Osteocyte (in vitro differentiated cells): Measurements from ENCODE around the gene IGSF21. TPM values are rescaled to one million over a fixed set of nuclear protein-coding genes. Genes with fewer than 3 reads are reported as not detected.

Experiments
- DNase-seq: peaks from one replicate; pipeline ENCODE4 v3.0.0; 2021; ENCODE audit warnings: mixed read lengths; ENCODE audit not compliant: unreplicated experiment; ENCODE audit errors: extremely low spot score
- H3K27ac Mint-ChIP-seq: one replicate; pipeline ENCODE4 v1.8.0; 2021; ENCODE audit warnings: mild to moderate bottlenecking, mixed read lengths; ENCODE audit not compliant: unreplicated experiment
- H3K27me3 Mint-ChIP-seq: one replicate; pipeline ENCODE4 v1.8.0; 2021; ENCODE audit warnings: mixed read lengths; ENCODE audit not compliant: unreplicated experiment
- H3K36me3 Mint-ChIP-seq: one replicate; pipeline ENCODE4 v1.8.0; 2021; ENCODE audit warnings: mixed read lengths; ENCODE audit not compliant: unreplicated experiment
- H3K4me1 Mint-ChIP-seq: one replicate; pipeline ENCODE4 v1.8.0; 2021; ENCODE audit warnings: mixed read lengths; ENCODE audit not compliant: unreplicated experiment
- H3K4me3 Mint-ChIP-seq: one replicate; pipeline ENCODE4 v1.8.0; 2021; ENCODE audit warnings: mild to moderate bottlenecking, moderate library complexity, mixed read lengths; ENCODE audit not compliant: unreplicated experiment
- H3K9me3 Mint-ChIP-seq: one replicate; pipeline ENCODE4 v1.8.0; 2021; ENCODE audit warnings: mixed read lengths; ENCODE audit not compliant: unreplicated experiment
- total RNA-seq: library from RNA; stranded (reverse); gene quantifications from 2 replicates; pipeline ENCODE4 v1.2.1, GENCODE V29; 2021
- TF ChIP-seq, protein P1 (sequence below): fragments of 200-600 bp; sonication (generic); IDR thresholded peaks from 2 replicates; pipeline ENCODE4 v1.5.0; 2021; ENCODE audit warnings: antibody characterized with exemption, mild to moderate bottlenecking, moderate library complexity

The IGSF21 gene
- total RNA-seq, 1 donor from 2014 or later: not detected

DNA sequence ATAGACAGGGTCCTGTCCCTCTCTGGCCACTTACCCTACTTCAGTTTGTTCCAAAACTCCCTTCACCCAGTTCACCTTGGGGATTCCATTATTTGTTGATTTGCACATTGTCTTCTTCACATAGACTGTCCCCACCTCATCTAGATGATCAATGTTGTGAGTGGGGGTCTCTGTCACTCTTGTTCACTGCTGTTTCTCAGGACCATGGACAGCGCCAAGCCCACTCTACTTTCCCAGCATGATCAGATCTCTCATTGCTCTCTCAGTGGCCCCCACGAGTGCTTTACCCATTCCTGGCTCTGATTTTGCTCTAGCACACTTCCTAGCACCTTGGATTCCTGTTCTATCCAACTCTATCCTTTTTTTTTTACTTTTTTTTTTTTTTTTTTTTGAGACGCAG, 45.4 kb upstream of the IGSF21 start:
- no peak for DNase-seq
- H3K4me3 Mint-ChIP-seq: no peak overlapping the region
- H3K4me1 Mint-ChIP-seq: no peaks in the 10 kb centered on the region
- H3K27me3 Mint-ChIP-seq: no peaks in the 10 kb centered on the region
- TF ChIP-seq, protein P1, sequence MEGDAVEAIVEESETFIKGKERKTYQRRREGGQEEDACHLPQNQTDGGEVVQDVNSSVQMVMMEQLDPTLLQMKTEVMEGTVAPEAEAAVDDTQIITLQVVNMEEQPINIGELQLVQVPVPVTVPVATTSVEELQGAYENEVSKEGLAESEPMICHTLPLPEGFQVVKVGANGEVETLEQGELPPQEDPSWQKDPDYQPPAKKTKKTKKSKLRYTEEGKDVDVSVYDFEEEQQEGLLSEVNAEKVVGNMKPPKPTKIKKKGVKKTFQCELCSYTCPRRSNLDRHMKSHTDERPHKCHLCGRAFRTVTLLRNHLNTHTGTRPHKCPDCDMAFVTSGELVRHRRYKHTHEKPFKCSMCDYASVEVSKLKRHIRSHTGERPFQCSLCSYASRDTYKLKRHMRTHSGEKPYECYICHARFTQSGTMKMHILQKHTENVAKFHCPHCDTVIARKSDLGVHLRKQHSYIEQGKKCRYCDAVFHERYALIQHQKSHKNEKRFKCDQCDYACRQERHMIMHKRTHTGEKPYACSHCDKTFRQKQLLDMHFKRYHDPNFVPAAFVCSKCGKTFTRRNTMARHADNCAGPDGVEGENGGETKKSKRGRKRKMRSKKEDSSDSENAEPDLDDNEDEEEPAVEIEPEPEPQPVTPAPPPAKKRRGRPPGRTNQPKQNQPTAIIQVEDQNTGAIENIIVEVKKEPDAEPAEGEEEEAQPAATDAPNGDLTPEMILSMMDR: no peak
- H3K9me3 Mint-ChIP-seq: peaks cover 9% of the 10 kb centered on the region
- no peaks in the 10 kb centered on the region for H3K36me3 Mint-ChIP-seq
- no peak overlapping the region for H3K27ac Mint-ChIP-seq

DNA sequence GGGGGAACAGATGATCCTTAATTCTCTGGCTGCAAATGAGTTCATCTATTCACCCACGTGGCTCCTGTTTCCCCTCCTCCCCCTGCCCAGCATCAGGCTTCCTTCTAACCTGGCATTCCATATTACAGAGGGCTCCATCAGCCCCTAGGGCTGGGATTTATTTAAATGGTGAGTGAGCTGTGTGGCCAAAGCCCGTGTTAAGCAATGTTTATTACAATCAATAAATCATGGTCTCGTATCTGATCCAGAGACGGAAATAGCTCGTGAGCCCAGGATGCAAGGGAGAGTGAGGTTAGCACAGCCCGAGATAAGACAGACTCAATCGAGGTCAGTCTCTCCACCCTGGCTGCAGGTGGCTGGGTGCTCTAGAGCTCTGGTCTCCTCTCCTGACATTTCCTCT, 43.1 kb upstream of the IGSF21 start:
- Mint-ChIP-seq H3K4me1 (no peaks in the 10 kb centered on the region), H3K4me3 (no peak overlapping the region), H3K9me3 (peaks cover 13% of the 10 kb centered on the region), H3K36me3 (no peaks in the 10 kb centered on the region), H3K27ac (no peak overlapping the region), H3K27me3 (no peaks in the 10 kb centered on the region)
- DNase-seq: no peak
- TF ChIP-seq, protein P1: no peak

DNA sequence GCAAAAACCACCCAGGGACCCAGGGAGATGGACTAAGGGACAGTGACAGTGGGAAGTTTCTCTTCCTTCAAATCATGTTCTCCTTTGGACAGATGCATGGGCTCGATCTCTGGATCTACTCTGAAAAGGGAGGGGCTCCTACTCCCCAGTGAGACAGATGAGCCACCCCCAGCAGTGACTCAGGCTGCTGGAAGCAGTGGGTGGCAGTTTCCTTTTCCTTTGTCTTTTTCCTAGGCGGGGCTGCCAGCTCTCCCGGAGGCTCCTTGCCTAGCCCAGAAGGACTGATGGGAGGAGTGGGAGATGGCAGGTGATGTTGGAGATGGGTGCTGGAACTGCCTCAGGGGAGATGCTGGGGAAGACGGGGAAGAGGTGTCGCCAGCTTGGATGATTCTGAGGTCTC, 41.0 kb upstream of the IGSF21 start:
- H3K27me3 Mint-ChIP-seq: no peaks in the 10 kb centered on the region

DNA sequence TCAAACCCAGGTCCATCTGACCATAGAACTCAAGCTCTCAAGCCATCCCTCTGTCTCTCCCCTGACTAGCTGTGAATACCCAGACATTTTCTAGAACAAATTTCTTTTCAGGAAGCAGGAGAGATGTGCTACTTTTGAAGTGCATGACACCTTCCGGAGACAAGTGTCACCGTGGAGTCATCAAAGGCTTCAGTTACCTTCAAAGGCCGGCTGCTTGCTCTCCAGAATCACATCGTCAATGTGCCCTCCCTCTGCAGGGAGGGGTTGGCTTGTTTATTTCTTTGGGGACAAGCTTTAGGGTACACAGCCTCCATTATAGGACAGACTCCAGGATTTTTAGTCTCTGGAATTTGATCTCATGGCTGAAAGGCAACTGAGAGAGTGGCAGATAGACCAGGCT, 37.7 kb upstream of the IGSF21 start:
- DNase-seq: no peak
- peaks cover 3% of the 10 kb centered on the region for H3K9me3 Mint-ChIP-seq
- TF ChIP-seq, protein P1: no peak
- H3K36me3 Mint-ChIP-seq: no peaks in the 10 kb centered on the region
- no peak overlapping the region for H3K27ac Mint-ChIP-seq
- no peaks in the 10 kb centered on the region for H3K4me1 Mint-ChIP-seq
- no peaks in the 10 kb centered on the region for H3K27me3 Mint-ChIP-seq
- H3K4me3 Mint-ChIP-seq: no peak overlapping the region

More for the DNA sequence above, 41.0 kb upstream of the IGSF21 start:
- no peak overlapping the region for H3K27ac Mint-ChIP-seq
- H3K9me3 Mint-ChIP-seq: peaks cover 13% of the 10 kb centered on the region
- TF ChIP-seq, protein P1: no peak
- H3K4me1 Mint-ChIP-seq: no peaks in the 10 kb centered on the region
- no peak overlapping the region for H3K4me3 Mint-ChIP-seq
- no peak for DNase-seq
- H3K36me3 Mint-ChIP-seq: no peaks in the 10 kb centered on the region

DNA sequence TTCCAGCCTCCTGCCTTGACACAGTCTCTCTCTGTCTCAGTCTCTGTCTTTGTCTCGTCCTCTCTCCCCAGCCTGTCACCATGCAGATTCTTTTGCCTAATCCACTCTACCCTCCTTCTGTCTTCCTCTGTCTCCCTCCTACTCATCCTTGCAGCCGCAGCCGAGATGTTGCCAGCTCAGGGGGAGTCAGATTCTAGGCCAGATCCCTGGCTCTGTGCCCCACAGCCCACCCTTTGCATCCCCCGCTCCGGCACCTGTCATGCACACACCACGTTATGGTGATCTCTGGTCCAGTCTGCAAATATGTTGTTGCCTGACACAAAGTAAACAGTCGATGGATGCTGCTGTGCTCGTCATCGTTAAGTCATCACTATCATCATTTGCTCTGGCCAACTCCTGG, 35.5 kb upstream of the IGSF21 start:
- TF ChIP-seq, protein P1: no peak
- Mint-ChIP-seq H3K27me3 (no peaks in the 10 kb centered on the region), H3K4me1 (no peaks in the 10 kb centered on the region), H3K9me3 (peaks cover 3% of the 10 kb centered on the region), H3K36me3 (no peaks in the 10 kb centered on the region), H3K4me3 (no peak overlapping the region), H3K27ac (no peak overlapping the region)
- DNase-seq: no peak
